Fibroblast of peridontal ligament (primary cell): ENCODE data around the gene SH3RF3.

ENCODE experiments used
- DNase-seq: peaks from one replicate; pipeline ENCODE4 v3.0.0-alpha.2; 2010; ENCODE audit errors: extremely low read depth

The SH3RF3 gene

GRCh38 chr2:109180786-109181185, 51.8 kb downstream of the SH3RF3 start:
- DNase-seq, result no peak

- DNase-seq, result peak; percentile 42
Observed at GRCh38 chr2:109182426-109182825, 53.4 kb downstream of the SH3RF3 start.

GRCh38 chr2:109183871-109184270, 54.9 kb downstream of the SH3RF3 start:
- DNase-seq, result no peak

- no peak for DNase-seq
Observed at GRCh38 chr2:109184368-109184767, 55.4 kb downstream of the SH3RF3 start.

GRCh38 chr2:109185338-109185737, 56.3 kb downstream of the SH3RF3 start:
- DNase-seq, result peak; percentile 76

GRCh38 chr2:109185821-109186570, 57.0 kb downstream of the SH3RF3 start:
- peak; percentile 75 for DNase-seq

- DNase-seq, result no peak
Observed at GRCh38 chr2:109186656-109187250, 57.7 kb downstream of the SH3RF3 start.

GRCh38 chr2:109187711-109188495, 58.9 kb downstream of the SH3RF3 start:
- DNase-seq, result no peak

- DNase-seq, result no peak
Observed at GRCh38 chr2:109188496-109188890, 59.5 kb downstream of the SH3RF3 start.

GRCh38 chr2:109188898-109189297, 59.9 kb downstream of the SH3RF3 start:
- no peak for DNase-seq

- peak; percentile 39 for DNase-seq
Observed at GRCh38 chr2:109189751-109190150, 60.7 kb downstream of the SH3RF3 start.

GRCh38 chr2:109193807-109194619, 65.0 kb downstream of the SH3RF3 start:
- DNase-seq, result no peak

- no peak for DNase-seq
Observed at GRCh38 chr2:109194620-109194937, 65.6 kb downstream of the SH3RF3 start.

GRCh38 chr2:109195193-109196045, 66.4 kb downstream of the SH3RF3 start:
- no peak for DNase-seq

GRCh38 chr2:109196081-109196875, 67.3 kb downstream of the SH3RF3 start:
- DNase-seq, result no peak

GRCh38 chr2:109197491-109198418, 68.8 kb downstream of the SH3RF3 start:
- no peak for DNase-seq

GRCh38 chr2:109199790-109200189, 70.8 kb downstream of the SH3RF3 start:
- no peak for DNase-seq

- no peak for DNase-seq
Observed at GRCh38 chr2:109200616-109201464, 71.8 kb downstream of the SH3RF3 start.
